ENCODE results near the gene CCN5. TPM values are rescaled to one million over a fixed set of nuclear protein-coding genes. Genes with fewer than 3 reads are reported as not detected.

CCN5 gene
- total and polyA plus RNA-seq, 2 of the 13 experiments (the other 11 are each of a cell fraction or from before 2014, with no cell fraction given), result 0.12 TPM; not detected in 1

- TF ChIP-seq ZBED4 (CRISPR knock-in tag; IDR thresholded peaks at IDR 0.05; ENCODE audit: borderline replicate concordance) (no peak), ZNF331 (CRISPR knock-in tag; IDR thresholded peaks at IDR 0.05) (peak; percentile 30; the same call in 1 of the 2 replicates), ZNF143 (CRISPR knock-in tag; IDR thresholded peaks at IDR 0.05) (peak; percentile 95), ZNF180 (CRISPR knock-in tag; IDR thresholded peaks at IDR 0.05; ENCODE audit: borderline replicate concordance, low read depth) (no peak), ELF3 (CRISPR knock-in tag; IDR thresholded peaks at IDR 0.05) (peak; percentile 76), EHMT2 (IDR thresholded peaks at IDR 0.05; ENCODE audit: borderline replicate concordance, low read depth, low read length) (peak; percentile 94; the same call in 1 of the 2 replicates), BCL6 (CRISPR knock-in tag; IDR thresholded peaks at IDR 0.05) (peak; percentile 37; the same call in 1 of the 2 replicates), WIZ (CRISPR knock-in tag; IDR thresholded peaks at IDR 0.05) (peak; percentile 87), ZNF382 (CRISPR knock-in tag; IDR thresholded peaks at IDR 0.05; ENCODE audit: borderline replicate concordance) (no peak), MIER2 (CRISPR knock-in tag; IDR thresholded peaks at IDR 0.05) (peak; percentile 77; the same call in 1 of the 2 replicates), ZNF644 (CRISPR knock-in tag; IDR thresholded peaks at IDR 0.05; ENCODE audit: low read depth) (peak; percentile 97), HNF1B (CRISPR knock-in tag; IDR thresholded peaks at IDR 0.05) (no peak), SAP130 (CRISPR knock-in tag; IDR thresholded peaks at IDR 0.05; ENCODE audit: low read depth) (peak; percentile 63), ZFY (CRISPR knock-in tag; IDR thresholded peaks at IDR 0.05) (peak; percentile 60; the same call in 1 of the 2 replicates), ZNF740 (CRISPR knock-in tag; IDR thresholded peaks at IDR 0.05) (peak; percentile 63; the same call in 1 of the 2 replicates), PHF5A (CRISPR knock-in tag; IDR thresholded peaks at IDR 0.05; ENCODE audit: low read depth, unreplicated experiment) (no peak), PCBP2 (optimal IDR thresholded peaks at IDR 0.05; ENCODE audit: low read depth, low read length, poor library complexity, severe bottlenecking) (no peak), ZNF24 (IDR thresholded peaks at IDR 0.05) (no peak), SOX6 (IDR thresholded peaks at IDR 0.05) (no peak), SOX6 (CRISPR knock-in tag; IDR thresholded peaks at IDR 0.05) (peak; percentile 51), HNF4A (CRISPR knock-in tag; IDR thresholded peaks at IDR 0.05) (peak; percentile 93), KAT8 (CRISPR knock-in tag; IDR thresholded peaks at IDR 0.05) (peak; percentile 82), ZFP36L1 (CRISPR knock-in tag; IDR thresholded peaks at IDR 0.05) (no peak), ZBTB21 (CRISPR knock-in tag; IDR thresholded peaks at IDR 0.05) (no peak)
Observed at GRCh38 chr20:44736170-44737021, 21.2 kb downstream of the CCN5 start (continued).
